HepG2 (cell line): ENCODE results near the gene MT4. TPM values are rescaled to one million over a fixed set of nuclear protein-coding genes. Genes with fewer than 3 reads are reported as not detected.

ENCODE experiments used
- ATAC-seq: fragments of 200-7000 bp; cut with Tn5 transposase; 3 replicates; pipeline ENCODE4 v1.9.1; 2020; ENCODE audit warnings: mild to moderate bottlenecking, moderate library complexity
- BruUV-seq: library from RNA; stranded (reverse); fragments of 400-500 nt; replicated peaks from 2 replicates; lab custom pipeline; 2021; lab: Mats Ljungman, UMichigan
- CTCF ChIA-PET: fragments of 300-600 bp; formaldehyde crosslinking; extraction: SDS; loops from one replicate; lab custom pipeline; 2021; ENCODE audit warnings: low total read pairs, inconsistent platforms, low intra/inter-chr PET ratio; lab: Yijun Ruan, JAX
- POLR2A ChIA-PET: fragments of 350-600 bp; sonication (Branson Sonifier 250); formaldehyde crosslinking; loops from one replicate; lab custom pipeline; 2020; ENCODE audit warnings: antibody characterized with exemption, inconsistent platforms; lab: Yijun Ruan, JAX
- DNase-seq: peaks from one replicate; pipeline ENCODE4 v3.0.0-alpha.2; 2015; ENCODE audit warnings: low spot score
- FAIRE-seq: peaks from 3 replicates; lab custom pipeline; 2011; peaks lifted over from hg19 to GRCh38; lab: Jason Lieb, UNC
- H2AFZ ChIP-seq: one replicate; pipeline ENCODE4 v1.6.1; 2011; ENCODE audit warnings: low read length, inconsistent platforms
- H3K27ac ChIP-seq: fragments of 300-600 bp; 3 replicates; pipeline ENCODE4 v1.8.0; 2011; ENCODE audit warnings: mixed run types, mild to moderate bottlenecking, mixed read lengths, low read length, inconsistent platforms; ENCODE audit not compliant: insufficient read depth; ENCODE audit errors: extremely low read length
- H3K27me3 ChIP-seq, 2 experiments: fragments of 200-600 bp in 1 of 2; 2 replicates in 1 of 2; 3 replicates in 1 of 2; pipeline versions ENCODE4 v1.6.0 to v1.8.0; 2011; ENCODE audit warnings: low read length in 2 of 2, mild to moderate bottlenecking in 2 of 2, moderate library complexity in 2 of 2, inconsistent platforms in 1 of 2; ENCODE audit not compliant: insufficient read depth in 2 of 2, control insufficient read depth in 1 of 2
- H3K36me3 ChIP-seq, 2 experiments: fragments of 200-600 bp in 1 of 2; replicated peaks in 1 of 2; 2 replicates in 1 of 2; 3 replicates in 1 of 2; pipeline versions ENCODE4 v1.5.1 to v1.8.0; 2011; ENCODE audit warnings: low read length in 2 of 2, inconsistent platforms in 1 of 2; ENCODE audit not compliant: insufficient read depth in 2 of 2, control insufficient read depth in 1 of 2
- H3K4me1 ChIP-seq: 2 replicates; pipeline ENCODE4 v1.5.1; 2012; ENCODE audit warnings: low read length, inconsistent platforms; ENCODE audit not compliant: insufficient read depth
- H3K4me2 ChIP-seq: 2 replicates; pipeline ENCODE4 v1.6.0; 2011; ENCODE audit warnings: low read depth, low read length, inconsistent platforms
- H3K4me3 ChIP-seq, 3 experiments: fragments of 200-600 bp in 1 of 3; sonication (generic), shearing (Covaris generic) in 1 of 3; replicated peaks in 1 of 3; 2 replicates each; pipeline ENCODE4 v1.5.1; 2011 to 2016; ENCODE audit warnings: low read length in 3 of 3, inconsistent platforms in 2 of 3, low read depth in 2 of 3, mild to moderate bottlenecking in 2 of 3, control low read depth in 1 of 3, mixed read lengths in 1 of 3; ENCODE audit not compliant: insufficient read depth in 1 of 3
- H3K79me2 ChIP-seq: one replicate; pipeline ENCODE4 v1.6.1; 2011; ENCODE audit warnings: low read length, inconsistent platforms; ENCODE audit not compliant: insufficient read depth
- H3K9ac ChIP-seq: 2 replicates; pipeline ENCODE4 v1.6.0; 2011; ENCODE audit warnings: mild to moderate bottlenecking, low read depth, low read length, inconsistent platforms; ENCODE audit not compliant: insufficient read depth
- H3K9me3 ChIP-seq: 2 replicates; pipeline ENCODE4 v1.5.1; 2012; ENCODE audit warnings: mild to moderate bottlenecking, low read length
- H4K20me1 ChIP-seq: 2 replicates; pipeline ENCODE4 v1.6.0; 2011; ENCODE audit warnings: inconsistent platforms, mild to moderate bottlenecking, low read length, moderate library complexity; ENCODE audit not compliant: insufficient read depth
- CENPT ChIP-seq: sonication (generic); formaldehyde crosslinking; IDR thresholded peaks from 2 replicates; pipeline ENCODE4 v1.8.0; 2022; ENCODE audit warnings: low read depth, mild to moderate bottlenecking, moderate library complexity, missing genetic modification reagents
- ZFP36 ChIP-seq: fragments of 150-350 bp; IDR thresholded peaks from 2 replicates; pipeline ENCODE4 v1.6.1; 2018; ENCODE audit warnings: borderline replicate concordance, low read length, low read depth; ENCODE audit not compliant: partially characterized antibody
- ZMYM3 ChIP-seq: sonication (generic); formaldehyde crosslinking; IDR thresholded peaks from 2 replicates; pipeline ENCODE4 v1.5.1; 2020; ENCODE audit warnings: mild to moderate bottlenecking, missing genetic modification reagents
- ZNF180 ChIP-seq: sonication (generic); formaldehyde crosslinking; IDR thresholded peaks from 2 replicates; pipeline ENCODE4 v1.4.0; 2020; ENCODE audit warnings: low read depth, missing genetic modification reagents, borderline replicate concordance
- ZNF317 ChIP-seq: sonication (generic); formaldehyde crosslinking; IDR thresholded peaks from 2 replicates; pipeline ENCODE4 v1.5.0; 2020; ENCODE audit warnings: mild to moderate bottlenecking, missing genetic modification reagents
- ZNF597 ChIP-seq: sonication (generic); formaldehyde crosslinking; IDR thresholded peaks from 2 replicates; pipeline ENCODE4 v1.5.0; 2020; ENCODE audit warnings: missing genetic modification reagents
- WGBS: methylation state at CpG from one replicate; pipeline ENCODE4 v1.1.6; 2017; ENCODE audit warnings: low lambda C conversion rate; 5-methylcytosine and 5-hydroxymethylcytosine counted together
- in situ Hi-C: cut with HindIII; loops from 2 replicates; pipeline ENCODE4 v1.10.0; 2017; ENCODE audit warnings: low pct_unique_long_range_greater_than_20kb; ENCODE audit not compliant: extremely low pct_ligation_motif_present
- intact Hi-C: fragments of 100-400 bp; cut with micrococcal nuclease; formaldehyde crosslinking; loops from one replicate; pipeline ENCODE4 v1.10.0; 2022; ENCODE audit not compliant: unreplicated experiment
- polyA plus RNA-seq, 8 experiments: library from polyadenylated mRNA; depleted of rRNA in 3 of 8; stranded (reverse) in 7 of 8; unstranded in 1 of 8; fragments of >200 nt; fragmentation: Illumina TruSeq in 4 of 8; extraction: Trizol in 4 of 8; gene quantifications; 2 replicates each; pipeline versions ENCODE4 v1.2.1 to v1.2.3, GENCODE V29; 2011 to 2016; ENCODE audit warnings: low read depth in 4 of 8, missing spikeins in 1 of 8, mixed read lengths in 1 of 8; ENCODE audit not compliant: insufficient read depth in 1 of 8
- total RNA-seq, 5 experiments: library from RNA; depleted of rRNA; stranded (reverse); fragments of >200 nt; fragmentation: Illumina TruSeq; extraction: Trizol; gene quantifications; 2 replicates each; pipeline ENCODE4 v1.2.3, GENCODE V29; 2016; ENCODE audit warnings: low read depth in 1 of 5

Gene MT4
- total and polyA plus RNA-seq, 2 of the 13 experiments (the other 11 are each of a cell fraction or from before 2014, with no cell fraction given), result not detected

- no peaks in the 10 kb centered on the region for H3K36me3 ChIP-seq
- intact Hi-C loops, result no loop called here
- no peak overlapping the region for H2AFZ ChIP-seq
- DNase-seq, result no peak
- no peaks in the 10 kb centered on the region for H3K9me3 ChIP-seq
- H3K27ac ChIP-seq, result no peak overlapping the region
- no peak overlapping the region for H3K4me2 ChIP-seq
- peaks cover 76% of the 10 kb centered on the region for H3K4me1 ChIP-seq
- no peak overlapping the region for H3K4me3 ChIP-seq
- H3K79me2 ChIP-seq, result no peaks in the 10 kb centered on the region
- peak; percentile 71 for TF ChIP-seq ZFP36
- 0 out of 2 replicates have a peak, but pooled peaks have one; percentile 10 for TF ChIP-seq ZNF317 (CRISPR knock-in tag)
- TF ChIP-seq ZMYM3 (CRISPR knock-in tag), result peak; percentile 71
- TF ChIP-seq ZNF597 (CRISPR knock-in tag), result no peak
- peak; percentile 99; the same call in 1 of the 2 replicates for TF ChIP-seq ZNF180 (CRISPR knock-in tag)
- TF ChIP-seq CENPT (CRISPR knock-in tag), result no peak
- H3K9ac ChIP-seq, result no peak overlapping the region
- ATAC-seq, result no peak
- BruUV-seq, result no TSS peak
- ChIA-PET CTCF (no interaction called here), POLR2A (interaction anchor here (0.5 kb wide), 1 partner anchor 75 kb away, joined by 3 read pairs; no protein-coding TSS in a partner anchor)
- FAIRE-seq, result no peak
- H4K20me1 ChIP-seq, result no peaks in the 10 kb centered on the region
- 60% methylated on average over 5 of the region's 5 CpGs for WGBS
- H3K27me3 ChIP-seq, result peaks cover 0 to 19% of the 10 kb centered on the region in 2 experiments; a peak in 3 of 5 replicates
- in situ Hi-C loops, result no loop called here
These were observed 15.0 kb upstream of the MT4 start for GRCh38 chr16:56549744-56550385.
